GM19023 (cell line): ENCODE data around the gene FCN3.

ENCODE experiments used
- ATAC-seq: cut with Tn5 transposase; IDR thresholded peaks from one replicate; pipeline ENCODE4 v1.9.1; 2021; ENCODE audit warnings: mild to moderate bottlenecking, moderate library complexity; ENCODE audit not compliant: unreplicated experiment

FCN3 gene

GRCh38 chr1:27361044-27361402 lies 13.6 kb downstream of the FCN3 start:
- ATAC-seq, result no peak

GRCh38 chr1:27360159-27361043 lies 14.2 kb downstream of the FCN3 start:
- ATAC-seq, result no peak

- no peak for ATAC-seq
Measured at GRCh38 chr1:27359822-27360158, 14.8 kb downstream of the FCN3 start.

- no peak for ATAC-seq
Measured at GRCh38 chr1:27358928-27359313, 15.7 kb downstream of the FCN3 start.

- no peak for ATAC-seq
Measured at GRCh38 chr1:27358038-27358927, 16.3 kb downstream of the FCN3 start.

GRCh38 chr1:27357281-27358037 lies 17.2 kb downstream of the FCN3 start:
- ATAC-seq, result no peak

GRCh38 chr1:27356619-27357280 lies 17.9 kb downstream of the FCN3 start:
- no peak for ATAC-seq

GRCh38 chr1:27356277-27356618 lies 18.4 kb downstream of the FCN3 start:
- no peak for ATAC-seq

- no peak for ATAC-seq
Measured at GRCh38 chr1:27355683-27356082, 18.9 kb downstream of the FCN3 start.

- ATAC-seq, result no peak
Measured at GRCh38 chr1:27353629-27354028, 21.0 kb downstream of the FCN3 start.

GRCh38 chr1:27353166-27353565 lies 21.5 kb downstream of the FCN3 start:
- no peak for ATAC-seq

- ATAC-seq, result no peak
Measured at GRCh38 chr1:27351541-27352107, 23.0 kb downstream of the FCN3 start.

GRCh38 chr1:27350663-27351540 lies 23.7 kb downstream of the FCN3 start:
- no peak for ATAC-seq

- ATAC-seq, result no peak
Measured at GRCh38 chr1:27349784-27350662, 24.6 kb downstream of the FCN3 start.

GRCh38 chr1:27348861-27349783 lies 25.5 kb downstream of the FCN3 start:
- ATAC-seq, result no peak

- no peak for ATAC-seq
Measured at GRCh38 chr1:27346991-27347624, 27.5 kb downstream of the FCN3 start.

GRCh38 chr1:27346357-27346756 lies 28.3 kb downstream of the FCN3 start:
- no peak for ATAC-seq
